Stimulated activated naive CD4-positive, alpha-beta T cell treated with Interleukin-2 at 50 U/mL for 16 hours (primary cell): ENCODE results near the gene NOP10.
"Not testable (repeated sequence)": the region's sequence is repeated elsewhere in the genome, so short reads cannot be mapped to it uniquely, and the experiment has no call there.

ENCODE experiments used
- DNase-seq: peaks from one replicate; lab custom pipeline; 2025; lab: John Stamatoyannopoulos, UW

NOP10 gene

GRCh38 chr15:34358948-34359347, 16.0 kb upstream of the NOP10 start:
- DNase-seq: no peak

- no peak for DNase-seq
These were observed 15.4 kb upstream of the NOP10 start for GRCh38 chr15:34358367-34358766.

- no peak for DNase-seq
These were observed 14.7 kb upstream of the NOP10 start for GRCh38 chr15:34357653-34358052.

GRCh38 chr15:34355241-34355640, 12.3 kb upstream of the NOP10 start:
- DNase-seq: no peak

- no peak for DNase-seq
These were observed 11.3 kb upstream of the NOP10 start for GRCh38 chr15:34354286-34354685.

- no peak for DNase-seq
These were observed 10.7 kb upstream of the NOP10 start for GRCh38 chr15:34353627-34354026.

- not testable (repeated sequence) for DNase-seq
These were observed 10.1 kb upstream of the NOP10 start for GRCh38 chr15:34352996-34353395.

- DNase-seq: no peak
These were observed 6.8 kb upstream of the NOP10 start for GRCh38 chr15:34349769-34350168.

- no peak for DNase-seq
These were observed 5.9 kb upstream of the NOP10 start for GRCh38 chr15:34348735-34349300.

- DNase-seq: no peak
These were observed 5.2 kb upstream of the NOP10 start for GRCh38 chr15:34347951-34348638.

GRCh38 chr15:34342213-34342736, 661 bp downstream of the NOP10 start:
- DNase-seq: not testable (repeated sequence)

- DNase-seq: no peak
These were observed 1.3 kb downstream of the NOP10 start for GRCh38 chr15:34341381-34342212.

- DNase-seq: no peak
These were observed 3.0 kb downstream of the NOP10 start for GRCh38 chr15:34339946-34340345.

GRCh38 chr15:34338347-34338746, 4.6 kb downstream of the NOP10 start:
- no peak for DNase-seq

GRCh38 chr15:34337557-34338306, 5.2 kb downstream of the NOP10 start, which contains the start of gene SLC12A6:
SLC12A6 (minus strand) TSS chr15:34337781; CDS start chr15:34336680, 1,101 bp downstream.
- peak; percentile 89 for DNase-seq

- DNase-seq: peak; percentile 22
These were observed 5.9 kb downstream of the NOP10 start for GRCh38 chr15:34336991-34337556.

GRCh38 chr15:34336231-34336990, 6.5 kb downstream of the NOP10 start:
- DNase-seq: no peak

- DNase-seq: no peak
These were observed 7.5 kb downstream of the NOP10 start for GRCh38 chr15:34335176-34336032.

GRCh38 chr15:34334672-34335071, 8.3 kb downstream of the NOP10 start:
- no peak for DNase-seq
